GM23248 (cell line): ENCODE data around the gene KL.

Experiments used
- EZH2 ChIP-seq: fragments of 200-600 bp; sonication (generic); IDR thresholded peaks from 2 replicates; pipeline ENCODE4 v1.6.1; 2018; ENCODE audit warnings: antibody characterized with exemption, mild to moderate bottlenecking; ENCODE audit not compliant: insufficient read depth, poor library complexity, severe bottlenecking
- EZH2phosphoT487 ChIP-seq: fragments of 200-600 bp; sonication (generic); IDR thresholded peaks from 2 replicates; pipeline ENCODE4 v1.6.1; 2018; ENCODE audit warnings: antibody characterized with exemption, moderate library complexity, mild to moderate bottlenecking, low read depth; ENCODE audit not compliant: insufficient read depth

DNA sequence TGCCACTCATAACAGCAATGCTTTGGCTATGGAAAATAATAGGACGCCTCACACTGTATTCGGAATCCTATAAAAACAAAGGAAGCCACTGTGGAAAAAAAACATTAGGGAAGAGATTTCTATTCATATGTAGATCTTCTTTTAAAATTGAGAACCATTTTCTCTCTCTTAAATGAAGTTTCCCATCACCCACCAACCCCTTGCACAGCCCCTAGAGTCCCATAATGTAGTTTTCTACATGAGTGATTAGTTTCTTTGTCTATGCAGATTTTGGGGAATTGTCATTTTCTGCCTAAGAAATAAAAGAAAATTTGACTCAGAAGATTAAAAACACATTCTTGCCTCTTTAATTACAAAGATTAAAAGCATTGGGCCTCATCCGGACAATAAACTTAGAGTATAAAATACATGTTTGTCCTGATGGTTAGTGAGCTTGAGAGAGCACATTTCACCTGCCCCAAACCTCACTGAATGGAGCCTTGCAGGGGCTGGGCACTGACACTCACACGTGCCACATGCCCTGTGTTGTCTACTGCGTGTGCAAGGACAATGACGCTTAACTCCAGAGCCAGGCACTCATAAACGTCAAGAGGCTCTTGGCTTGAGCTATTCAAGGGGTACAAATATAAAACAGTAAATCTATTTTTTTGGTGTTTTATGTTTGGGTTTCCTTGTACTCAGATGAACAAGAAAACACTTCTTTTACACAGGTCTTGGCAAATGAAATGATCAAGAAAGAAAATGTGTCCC, 40.0 kb upstream of the KL start:
- no peak for TF ChIP-seq EZH2
- TF ChIP-seq EZH2phosphoT487: no peak
